Activated CD4-positive, CD25-positive, alpha-beta regulatory T cell (primary cell): Measurements from ENCODE around the gene MSANTD4.
"Not testable (repeated sequence)": the region's sequence is repeated elsewhere in the genome, so short reads cannot be mapped to it uniquely, and the experiment has no call there.

ENCODE experiments used
- DNase-seq, 4 experiments: peaks; one replicate each; lab custom pipeline; 2025; lab: John Stamatoyannopoulos, UW

The MSANTD4 gene

DNA sequence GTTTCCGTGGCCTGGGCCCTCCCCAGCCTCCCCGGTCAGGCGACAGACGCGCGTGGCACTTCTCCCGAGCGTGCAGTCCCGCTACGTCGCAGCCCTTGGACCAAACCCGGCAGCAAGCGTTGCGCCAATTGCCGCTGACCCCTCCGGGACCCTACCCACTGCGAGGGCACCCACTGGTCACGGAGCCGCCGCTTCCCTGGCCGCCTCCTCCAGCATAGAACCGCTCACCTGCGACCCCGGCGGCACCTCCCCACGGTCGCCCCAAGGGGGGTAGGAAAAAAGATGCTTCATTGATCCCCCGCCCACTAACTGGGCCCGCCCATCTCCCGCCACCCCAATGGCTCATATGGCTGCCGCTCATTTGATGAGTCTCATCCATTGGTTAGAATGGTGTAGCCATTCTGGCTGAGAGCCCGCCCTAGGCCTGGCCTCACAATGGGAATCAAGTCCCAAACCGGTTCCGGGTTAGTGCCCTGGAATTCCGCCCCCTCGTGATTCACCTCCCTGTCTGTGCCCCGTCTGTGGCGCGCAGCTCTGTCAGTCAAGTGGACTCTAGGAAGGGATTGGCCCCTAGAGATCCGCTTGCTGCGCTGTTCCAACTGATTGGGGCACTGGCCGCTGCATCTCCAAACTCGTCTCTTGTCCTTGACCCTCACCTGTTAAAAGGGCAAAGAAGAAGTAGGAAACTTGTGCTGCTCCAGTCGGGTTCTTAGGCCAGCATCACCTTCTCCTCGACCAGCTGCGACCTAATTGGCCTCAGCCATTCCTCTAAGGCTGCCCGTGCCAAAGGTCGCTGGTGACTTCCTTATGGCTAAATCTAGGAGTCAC lies at the start of gene MSANTD4:
Gene MSANTD4, minus strand, starts transcription at position 274 of the 828 bp plus-strand sequence. CDS start 11,323 bp downstream, outside the sequence.
- peak; percentile 79 to 96 (median 88) for DNase-seq

DNA sequence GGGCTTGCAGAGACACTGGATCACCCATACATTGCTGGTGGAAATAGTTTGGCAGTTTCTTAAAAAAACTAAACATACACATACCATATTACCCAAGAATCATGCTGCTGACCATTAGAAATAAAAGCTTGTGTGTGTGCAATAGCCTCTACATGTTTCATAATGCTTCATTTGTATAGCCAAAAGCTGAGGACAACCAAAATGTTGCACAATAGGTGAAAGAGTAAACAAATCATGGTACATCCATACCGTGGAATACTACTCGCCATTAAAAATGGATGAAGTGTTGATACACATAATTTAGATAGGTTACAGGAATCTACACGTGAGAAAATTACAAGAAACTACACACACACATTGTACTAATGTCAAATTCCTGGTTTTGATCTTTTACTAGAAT lies 48.6 kb upstream of the MSANTD4 start:
- DNase-seq: no peak

DNA sequence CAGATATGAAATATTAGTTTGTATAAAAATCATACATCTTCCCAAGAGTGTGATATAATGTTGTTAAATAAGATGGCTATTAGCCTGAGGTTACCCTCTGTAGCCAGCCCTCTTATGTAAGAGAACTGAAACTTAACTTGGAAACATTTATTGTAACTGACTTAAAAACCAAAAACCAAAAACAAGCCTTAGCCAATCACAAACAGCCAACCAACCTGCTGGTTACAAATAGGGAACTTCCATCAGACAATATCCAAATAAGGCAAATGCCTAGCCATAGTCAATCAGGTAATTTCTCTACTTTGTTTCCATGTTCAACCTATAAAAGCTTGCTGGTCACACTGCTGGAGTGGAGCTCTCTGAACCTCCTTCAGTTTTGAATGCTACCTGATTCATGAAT lies 41.0 kb upstream of the MSANTD4 start:
- no peak for DNase-seq

DNA sequence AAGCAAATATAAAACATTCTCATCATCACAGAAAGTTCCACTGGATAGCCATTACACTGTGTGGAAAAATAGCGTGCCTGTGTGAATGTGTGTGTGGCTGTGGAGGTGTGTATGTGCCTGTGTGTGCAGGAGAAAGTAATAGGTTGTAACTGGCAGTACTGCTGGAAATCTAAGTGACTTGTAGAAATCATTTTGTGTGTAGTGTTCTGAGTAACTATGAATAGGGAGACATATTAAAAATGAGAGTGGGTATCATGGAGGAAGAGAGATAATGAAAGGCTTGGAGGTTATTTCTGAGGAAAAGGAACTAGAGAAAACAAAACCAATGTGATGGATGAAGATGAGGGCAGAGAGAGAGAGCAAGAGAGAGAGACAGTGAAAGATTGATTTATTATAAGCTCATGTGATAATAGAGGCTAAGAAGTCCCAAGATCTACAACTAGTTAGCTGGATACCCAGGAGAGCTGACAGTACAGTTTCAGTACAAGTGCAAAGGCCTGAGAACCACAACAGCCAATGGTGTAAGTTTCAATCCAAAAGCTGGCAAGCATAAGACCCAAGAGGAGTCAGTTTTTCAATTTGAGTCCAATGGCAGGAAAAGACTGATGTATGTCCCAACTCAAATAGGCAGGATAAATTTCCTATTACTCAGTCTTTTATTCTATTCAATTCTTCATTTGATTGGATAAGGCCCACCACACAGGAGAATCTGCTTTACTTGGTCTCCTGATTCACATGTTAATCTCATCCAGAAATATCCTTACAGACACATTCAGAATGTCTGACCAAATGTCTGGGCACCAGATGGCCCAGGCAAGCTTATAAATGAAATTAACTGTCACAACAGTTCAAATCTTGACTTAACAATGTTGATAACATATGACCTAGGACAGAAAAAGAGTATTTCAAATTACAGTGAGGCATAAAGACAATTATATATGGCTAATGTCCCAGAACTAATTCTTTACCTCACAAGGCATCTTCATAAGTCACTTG lies 40.2 kb upstream of the MSANTD4 start:
- no peak for DNase-seq

DNA sequence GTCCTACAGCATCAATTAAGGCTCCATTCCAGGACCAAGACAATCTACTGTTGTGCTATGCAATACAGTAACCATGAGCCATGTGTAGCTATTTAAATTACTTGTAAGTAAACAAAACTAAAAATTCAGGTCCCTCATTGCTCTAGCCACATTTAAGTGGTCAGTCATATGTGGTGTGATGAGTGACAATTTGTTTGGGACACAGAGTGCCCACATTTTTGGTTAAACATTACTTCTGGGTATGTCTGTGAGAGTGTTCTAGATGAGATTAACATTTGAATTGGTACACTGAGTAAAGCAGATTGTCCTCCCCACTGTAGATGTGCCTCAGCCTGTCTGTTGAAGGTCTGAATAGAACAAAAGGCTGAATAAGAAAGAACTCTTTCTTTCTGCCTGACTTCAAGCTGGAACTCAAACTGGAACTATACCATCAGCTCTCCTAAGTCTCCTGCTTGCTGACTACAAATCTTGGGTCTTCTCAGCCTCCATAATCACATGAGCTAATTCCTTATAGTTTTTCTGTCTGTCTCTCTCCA lies 39.3 kb upstream of the MSANTD4 start:
- DNase-seq: no peak

DNA sequence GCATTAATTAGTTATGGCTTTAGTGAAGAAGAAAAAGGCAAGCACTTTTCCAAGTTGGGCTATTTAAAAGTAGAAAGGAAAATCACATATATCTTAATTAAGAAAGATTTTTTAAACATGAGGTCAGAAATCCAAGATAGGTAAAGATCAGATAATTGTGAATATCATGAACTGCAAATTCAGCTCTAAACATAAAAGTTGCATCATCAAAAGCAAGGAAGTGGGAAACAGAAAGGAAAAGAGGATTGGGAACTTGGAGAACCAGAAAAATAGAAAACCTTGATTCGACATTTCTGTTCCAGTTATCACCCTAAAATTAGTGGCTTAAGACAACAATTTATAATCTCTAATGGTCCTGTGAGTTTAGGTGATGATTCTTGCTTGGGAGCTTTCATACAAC lies 37.6 kb upstream of the MSANTD4 start:
- DNase-seq: no peak

DNA sequence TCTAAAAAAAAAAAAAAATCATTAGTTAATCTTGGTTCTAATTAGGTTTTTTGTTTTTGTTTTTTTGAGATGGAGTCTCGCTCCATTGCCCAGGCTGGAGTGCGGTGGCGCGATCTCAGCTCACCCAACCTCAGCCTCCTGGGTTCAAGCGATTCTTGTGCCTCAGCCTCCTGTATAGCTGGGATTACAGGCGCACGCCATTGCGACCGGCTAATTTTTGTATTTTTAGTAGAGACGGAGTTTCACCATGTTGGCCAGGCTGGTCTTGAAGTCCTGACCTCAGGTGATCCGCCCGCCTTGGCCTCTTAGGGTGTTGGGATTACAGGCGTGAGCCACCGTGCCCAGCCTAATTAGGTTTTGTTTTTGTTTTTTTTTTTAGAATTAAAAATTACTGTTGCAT lies 36.3 kb upstream of the MSANTD4 start:
- not testable (repeated sequence) for DNase-seq

DNA sequence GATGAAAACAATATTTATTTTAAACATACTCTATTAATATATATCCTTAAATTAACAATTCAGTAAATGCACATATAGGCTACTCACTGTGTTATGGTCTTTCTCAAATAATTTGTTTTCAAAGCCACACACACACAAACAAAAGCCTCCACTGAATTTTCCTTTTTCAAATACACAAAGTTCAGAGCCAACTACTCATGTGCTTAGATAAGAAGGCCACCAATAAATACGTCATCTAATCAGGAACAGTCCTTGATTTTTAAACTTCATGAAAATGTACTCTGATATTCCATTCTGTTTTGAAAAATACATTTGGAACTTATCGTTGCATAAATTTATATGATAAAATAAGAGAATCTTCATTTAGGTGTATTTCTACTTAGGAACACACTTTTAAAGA lies 29.1 kb upstream of the MSANTD4 start:
- DNase-seq: no peak

DNA sequence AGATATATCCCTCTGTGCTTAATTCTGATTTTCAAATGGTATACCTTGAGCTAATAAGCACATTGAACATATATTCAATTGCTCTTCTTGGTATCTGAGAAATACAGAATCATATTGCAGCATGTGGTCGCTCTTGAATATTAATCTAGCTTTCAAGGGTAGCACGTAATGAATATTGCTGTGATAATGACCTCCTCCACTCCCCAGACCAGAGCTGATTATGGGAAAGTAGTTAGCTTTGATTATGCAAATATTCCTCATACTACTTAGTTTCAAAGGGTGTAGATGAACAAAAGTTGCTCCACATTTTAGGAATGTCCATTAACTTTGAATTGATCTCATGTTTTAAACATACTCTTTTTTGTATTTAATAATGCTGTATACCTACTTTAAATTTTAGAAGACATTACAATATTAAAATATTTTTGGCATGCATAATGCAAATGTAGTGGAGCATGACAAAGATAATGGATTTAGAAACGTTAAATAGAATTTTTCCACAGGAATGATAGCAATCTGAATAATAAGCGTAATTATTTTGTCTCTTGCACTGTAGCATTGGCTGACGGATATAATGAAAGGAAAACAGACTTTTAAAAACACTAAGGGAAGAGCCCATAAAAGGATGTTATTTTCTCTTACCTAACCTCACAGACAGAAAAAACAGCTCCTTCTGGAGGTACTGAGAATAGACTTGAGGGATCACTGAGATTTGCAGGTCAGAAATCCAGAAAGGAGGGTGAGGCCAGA lies 27.9 kb upstream of the MSANTD4 start:
- no peak for DNase-seq

DNA sequence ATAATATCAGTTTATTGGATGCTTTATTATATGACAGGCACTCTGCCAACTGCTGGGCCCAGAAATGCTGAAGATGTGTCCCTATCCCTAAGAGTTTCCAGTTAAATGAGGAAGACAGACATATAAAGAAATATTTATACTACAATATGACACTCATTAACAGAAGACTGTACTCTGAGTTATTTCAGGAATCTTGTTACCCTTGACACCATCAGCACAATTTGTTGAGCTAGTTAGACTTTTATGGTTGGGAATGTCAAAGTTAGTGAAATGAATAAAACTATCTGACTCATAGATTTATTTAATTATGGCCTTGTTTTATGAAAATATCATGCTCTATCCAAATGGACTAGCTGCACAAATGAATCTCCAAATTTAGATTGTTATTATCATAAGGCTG lies 25.6 kb upstream of the MSANTD4 start:
- DNase-seq: no peak

DNA sequence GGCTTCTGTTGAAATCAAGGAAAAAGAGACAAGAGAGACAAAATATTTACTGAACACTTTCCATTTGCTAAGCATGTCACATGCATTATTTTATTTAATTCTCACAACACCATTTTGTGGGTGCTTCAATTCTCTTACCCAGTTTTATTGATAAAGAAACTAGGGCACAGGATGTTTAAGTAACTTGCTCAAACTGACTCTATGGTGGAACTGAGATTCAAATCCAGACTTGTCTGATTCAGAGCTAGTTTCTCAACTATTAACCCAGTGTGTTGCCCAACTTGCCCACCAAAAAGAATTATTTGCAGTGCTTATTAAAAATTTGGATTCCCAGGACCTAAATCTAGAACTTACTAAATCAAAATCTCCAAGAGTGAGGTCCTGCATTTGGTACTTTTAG lies 21.5 kb upstream of the MSANTD4 start:
- DNase-seq: no peak

DNA sequence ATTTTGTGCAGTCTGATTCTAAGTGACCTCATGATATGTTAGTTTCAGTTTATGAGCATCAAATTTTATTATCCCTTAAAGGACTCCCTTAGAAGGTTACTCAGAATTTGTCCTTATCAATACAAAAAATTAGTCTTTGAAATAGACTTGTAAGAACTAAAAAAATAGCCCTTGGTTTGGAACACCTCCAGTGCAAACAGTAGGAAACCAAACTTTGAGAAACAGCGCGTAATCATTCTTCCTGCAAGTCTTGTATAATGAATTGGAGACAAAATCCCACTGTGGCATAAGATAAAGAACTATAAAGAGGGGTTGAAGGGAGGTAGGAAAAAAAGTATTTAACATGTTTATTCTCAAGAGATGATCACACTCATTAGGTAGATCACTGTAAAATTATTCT lies 10.8 kb upstream of the MSANTD4 start:
- DNase-seq: no peak

DNA sequence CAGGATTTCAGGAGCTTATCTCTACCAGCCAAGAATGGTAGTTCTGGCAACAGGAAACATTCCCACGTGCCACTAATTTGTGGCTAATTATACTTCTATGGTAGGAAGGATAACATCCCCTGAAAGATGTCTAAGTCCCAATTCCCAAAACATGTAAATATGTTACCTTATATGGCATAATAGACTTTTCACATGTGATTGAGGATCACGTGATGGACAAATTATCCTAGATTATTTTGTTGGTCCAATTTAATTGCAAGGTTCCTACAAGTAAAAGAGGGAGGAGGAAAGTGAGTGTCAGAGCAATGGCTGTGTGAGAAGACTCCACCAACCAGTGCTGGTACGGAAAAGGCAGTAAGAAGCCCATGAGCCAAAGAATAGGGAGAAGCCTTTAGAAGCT lies 9.9 kb upstream of the MSANTD4 start:
- no peak for DNase-seq

DNA sequence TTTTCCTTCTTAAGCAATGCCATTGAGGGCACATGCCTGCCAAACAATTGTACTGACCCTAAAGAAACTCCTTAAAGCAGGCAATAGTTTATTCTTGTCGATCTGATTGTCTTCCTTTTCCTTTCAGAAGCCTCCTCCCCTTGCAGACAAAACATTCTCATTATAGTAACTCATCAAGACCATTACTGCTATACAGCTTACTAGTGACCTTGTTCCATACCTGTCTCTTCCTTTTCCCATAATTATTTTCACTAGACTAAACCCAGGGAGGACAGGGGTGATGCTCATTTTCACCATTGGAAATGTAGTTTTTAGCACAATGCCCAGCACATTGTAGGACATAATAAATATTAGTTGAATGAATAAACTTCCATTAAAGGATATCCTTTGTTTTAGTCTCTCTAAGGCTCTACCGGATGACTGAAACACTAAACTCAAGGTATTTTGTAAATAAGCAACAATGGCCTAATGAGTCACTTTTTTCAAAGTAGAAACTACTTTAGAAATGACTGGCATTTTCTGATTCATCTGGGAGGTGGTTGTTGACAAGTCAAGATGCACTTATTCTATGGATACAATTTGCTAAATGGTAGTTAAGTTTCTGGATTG lies 9.3 kb upstream of the MSANTD4 start:
- DNase-seq: no peak

DNA sequence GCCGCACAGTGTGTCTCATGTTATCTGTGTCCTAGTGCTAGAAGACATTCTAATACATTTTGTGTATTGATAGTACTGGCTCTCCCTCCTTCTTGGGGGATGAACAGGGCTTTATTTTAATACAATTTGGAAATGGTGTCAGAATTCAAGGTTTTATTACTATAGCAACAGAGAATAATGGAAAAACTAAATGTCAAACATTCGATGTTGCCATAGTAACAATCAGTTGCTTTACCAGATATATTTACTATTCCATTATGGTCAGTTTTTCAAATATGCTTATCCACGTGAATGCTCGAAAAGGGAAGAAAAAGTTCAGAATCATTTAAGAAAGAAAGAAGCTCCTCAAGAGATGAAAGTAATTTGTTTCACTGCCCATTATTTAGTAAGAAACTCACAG lies 8.6 kb upstream of the MSANTD4 start:
- no peak for DNase-seq

DNA sequence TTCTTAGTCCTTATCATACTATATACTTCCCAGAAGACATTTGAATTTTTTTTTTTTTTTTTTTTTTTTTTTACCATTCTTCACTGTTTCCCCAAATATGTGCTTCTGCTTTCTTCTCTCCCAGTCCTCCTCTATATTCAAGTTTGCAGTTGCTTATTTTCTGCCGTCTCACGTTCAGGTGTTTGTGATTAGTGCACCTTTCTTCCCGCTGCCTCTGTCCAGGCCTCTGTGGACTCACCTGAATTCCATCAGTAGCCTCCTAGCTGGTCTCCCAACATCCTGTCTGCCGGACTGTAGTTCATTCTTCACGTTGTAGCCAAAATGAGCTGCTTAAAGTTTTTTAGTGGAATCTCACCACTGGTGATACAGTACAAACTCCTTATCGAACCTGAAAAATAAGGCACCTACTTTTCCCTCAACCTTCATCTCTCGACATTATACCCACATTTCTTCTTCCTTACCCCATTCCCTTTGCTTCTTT lies 795 bp upstream of the MSANTD4 start:
- no peak for DNase-seq

DNA sequence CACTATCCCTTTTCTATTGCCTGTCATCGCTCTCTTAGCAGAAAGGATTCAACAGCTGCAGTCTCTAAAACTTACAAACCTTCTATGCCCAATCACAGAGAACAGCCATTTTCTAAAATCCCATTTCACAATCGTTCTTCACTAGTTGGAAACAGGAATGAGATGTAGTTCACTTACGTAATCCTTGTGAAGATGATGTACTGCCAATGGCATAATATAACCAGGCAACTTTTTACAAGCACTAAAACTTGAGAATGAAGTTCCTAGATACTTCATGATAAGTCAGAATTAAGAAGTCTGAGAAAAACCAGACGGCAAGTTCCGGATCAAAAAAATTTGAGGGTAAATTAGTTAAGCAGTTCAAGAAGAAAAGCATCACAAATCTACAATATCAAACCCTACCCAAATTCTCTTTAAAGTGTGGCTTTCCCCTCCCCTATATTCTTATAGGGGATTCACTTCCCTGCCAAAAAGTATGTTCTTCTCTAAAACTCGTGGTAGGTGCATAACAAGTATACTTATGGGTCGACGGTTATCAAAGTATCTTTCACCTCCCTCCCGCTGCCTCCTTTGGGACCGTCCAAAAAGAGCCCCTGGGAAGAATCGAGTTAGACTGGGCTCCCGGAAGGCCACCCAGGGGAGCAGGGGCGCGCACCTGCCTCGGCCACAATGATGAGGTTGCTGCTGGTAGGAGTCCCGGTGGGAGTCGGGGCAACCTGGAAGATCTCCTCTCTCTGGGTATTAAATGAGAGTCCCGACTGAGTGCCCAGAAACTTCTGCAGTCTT lies 666 bp downstream of the MSANTD4 start:
- DNase-seq: peak in 1 of 4 experiments; percentile 16

DNA sequence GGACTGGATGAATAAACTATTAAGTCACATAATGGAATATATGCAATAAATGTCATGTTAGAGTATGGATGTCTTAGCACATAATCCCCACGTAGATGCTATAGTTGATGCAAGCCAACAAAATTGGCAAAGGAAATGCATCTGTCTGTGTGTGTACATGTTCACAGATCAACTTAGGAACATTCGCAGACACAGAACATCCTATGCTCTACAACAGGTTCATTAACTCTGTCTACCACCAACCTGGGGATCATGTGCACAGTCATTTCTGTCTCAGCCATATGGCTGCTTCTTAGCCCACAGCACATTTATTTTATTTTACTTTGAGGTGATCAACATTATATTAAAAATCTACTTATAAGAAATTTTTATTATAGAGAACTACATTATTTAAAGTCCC lies 4.9 kb downstream of the MSANTD4 start:
- DNase-seq: no peak

DNA sequence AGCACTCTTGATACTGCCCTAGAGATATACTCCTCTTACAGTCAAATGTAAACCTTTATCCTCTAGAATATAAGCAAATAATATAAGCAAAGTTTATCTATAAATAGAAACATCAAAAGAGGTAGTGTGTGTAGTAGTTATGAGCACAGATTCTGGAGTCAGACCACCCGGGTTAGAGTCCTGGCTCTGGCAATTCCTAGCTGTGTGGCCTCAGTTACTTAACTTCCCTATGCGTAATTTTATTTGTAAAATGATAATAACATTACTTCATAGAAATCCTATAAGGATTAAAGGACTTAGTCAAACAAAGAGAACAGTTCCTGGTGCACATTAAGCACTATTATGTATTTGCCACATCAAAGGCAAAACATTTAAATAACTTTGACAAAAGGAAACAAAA lies 7.0 kb downstream of the MSANTD4 start:
- DNase-seq: no peak

DNA sequence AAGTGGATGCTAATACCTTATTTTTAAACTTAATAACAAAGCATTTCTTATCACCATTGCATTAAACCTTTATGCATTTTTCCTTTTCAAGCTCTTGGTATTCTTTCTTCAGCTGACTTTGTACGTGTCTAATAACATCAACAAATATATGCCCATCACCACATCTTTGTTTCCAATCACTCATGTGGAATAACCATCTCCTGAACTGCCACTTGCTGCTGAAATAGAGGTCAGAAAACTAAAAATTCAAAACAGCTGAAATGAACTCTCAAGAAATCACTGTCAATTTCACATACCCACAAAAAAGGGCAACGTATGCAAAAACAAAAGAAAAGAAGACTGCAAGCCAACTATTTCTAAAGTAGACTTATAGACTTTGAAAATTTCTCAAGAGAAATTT lies 7.4 kb downstream of the MSANTD4 start:
- DNase-seq: no peak

DNA sequence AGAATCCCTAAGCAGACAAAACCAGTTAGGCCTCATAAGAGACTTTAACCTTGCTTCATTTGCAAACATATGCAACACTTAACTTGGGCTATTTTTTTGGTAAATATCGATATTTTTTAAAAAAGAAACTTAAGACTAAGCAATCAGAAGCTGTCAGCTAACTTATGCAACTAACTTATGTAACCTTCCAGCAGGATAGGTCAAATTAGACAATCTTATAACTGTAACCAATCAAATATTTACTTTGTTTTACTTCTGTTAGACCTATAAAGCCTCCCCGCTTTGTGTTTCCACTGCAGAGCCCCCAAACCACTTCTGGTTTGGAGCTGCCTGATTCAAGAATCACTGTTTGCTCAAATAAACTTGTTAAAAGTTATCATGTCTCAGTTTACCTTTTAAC lies 8.0 kb downstream of the MSANTD4 start:
- DNase-seq: no peak
